WI38 (cell line): ENCODE measurements around the gene NAV3.

ENCODE experiments used
- H3K4me3 ChIP-seq: 2 replicates; pipeline ENCODE4 v1.5.1; 2011; ENCODE audit warnings: low read depth, mild to moderate bottlenecking, control low read depth, low read length
- CTCF ChIP-seq: IDR thresholded peaks from 2 replicates; pipeline ENCODE4 v1.5.1; 2012; ENCODE audit warnings: low read depth, mild to moderate bottlenecking, control low read depth, low read length

NAV3 gene

GRCh38 chr12:77968021-77968420 is 137.3 kb downstream of the NAV3 start:
- no peak for TF ChIP-seq CTCF

DNA sequence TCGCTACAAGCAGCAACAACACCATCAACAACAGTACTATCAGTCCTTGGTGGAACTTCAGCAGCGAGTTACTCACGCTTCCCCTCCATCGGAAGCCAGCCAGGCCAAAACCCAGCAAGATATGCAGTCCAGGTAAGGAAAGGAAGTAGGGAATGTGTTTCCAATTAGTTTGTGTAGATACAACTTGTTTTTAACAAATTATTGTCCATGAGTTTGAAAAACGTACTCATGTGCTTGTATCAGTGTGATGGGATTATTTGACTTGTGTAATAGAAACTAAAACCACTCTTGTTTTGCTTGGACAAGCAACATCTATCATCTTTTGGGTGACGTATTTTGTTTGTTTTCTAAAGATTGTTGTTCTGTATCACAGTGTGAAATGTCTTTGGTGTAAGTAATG is 137.9 kb downstream of the NAV3 start:
- TF ChIP-seq CTCF, result no peak
- no peak overlapping the region for H3K4me3 ChIP-seq

More at GRCh38 chr12:77968021-77968420, 137.3 kb downstream of the NAV3 start:
- no peak overlapping the region for H3K4me3 ChIP-seq

DNA sequence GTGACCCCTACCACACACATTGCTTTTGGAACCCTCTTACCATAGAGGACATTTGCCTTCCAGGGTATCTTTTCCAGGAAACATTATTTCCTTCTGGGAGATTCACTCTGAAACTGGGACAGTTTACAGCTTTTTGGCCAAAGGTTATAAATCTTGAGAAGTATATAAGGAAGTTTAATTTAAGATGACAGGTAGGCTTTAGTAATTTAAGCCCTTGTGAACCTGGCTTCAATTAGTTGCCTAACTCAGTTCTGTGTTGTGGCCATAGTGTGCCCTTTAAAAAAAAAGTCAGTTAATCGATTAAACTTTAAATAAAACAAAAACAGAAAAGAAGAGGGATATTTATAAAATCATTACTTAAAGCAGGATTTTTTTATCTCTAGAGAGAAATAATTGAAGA is 142.9 kb downstream of the NAV3 start:
- no peak overlapping the region for H3K4me3 ChIP-seq
- TF ChIP-seq CTCF, result no peak

GRCh38 chr12:77974645-77975044 is 144.0 kb downstream of the NAV3 start:
- TF ChIP-seq CTCF, result no peak
- no peak overlapping the region for H3K4me3 ChIP-seq

GRCh38 chr12:77979597-77980250 is 149.0 kb downstream of the NAV3 start:
- no peak overlapping the region for H3K4me3 ChIP-seq
- no peak for TF ChIP-seq CTCF

DNA sequence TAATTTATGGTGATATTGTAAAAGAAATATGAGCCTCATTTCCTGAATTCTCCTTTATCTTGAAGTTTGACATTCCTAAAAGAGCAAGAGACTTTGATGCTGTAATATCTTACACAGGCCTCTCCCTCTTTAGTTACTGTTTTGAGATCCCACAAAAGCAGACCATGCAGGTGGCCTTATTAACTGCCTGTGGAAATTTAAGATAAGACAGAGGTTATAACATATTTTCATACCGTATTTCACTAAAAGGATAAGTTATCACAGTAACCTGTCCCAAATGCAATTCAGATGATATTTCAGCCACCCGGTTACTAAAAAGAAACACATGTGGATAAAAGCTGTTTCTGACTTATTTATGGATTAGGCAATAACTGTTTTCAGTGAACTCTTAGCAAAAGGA is 150.1 kb downstream of the NAV3 start:
- no peak overlapping the region for H3K4me3 ChIP-seq
- no peak for TF ChIP-seq CTCF

DNA sequence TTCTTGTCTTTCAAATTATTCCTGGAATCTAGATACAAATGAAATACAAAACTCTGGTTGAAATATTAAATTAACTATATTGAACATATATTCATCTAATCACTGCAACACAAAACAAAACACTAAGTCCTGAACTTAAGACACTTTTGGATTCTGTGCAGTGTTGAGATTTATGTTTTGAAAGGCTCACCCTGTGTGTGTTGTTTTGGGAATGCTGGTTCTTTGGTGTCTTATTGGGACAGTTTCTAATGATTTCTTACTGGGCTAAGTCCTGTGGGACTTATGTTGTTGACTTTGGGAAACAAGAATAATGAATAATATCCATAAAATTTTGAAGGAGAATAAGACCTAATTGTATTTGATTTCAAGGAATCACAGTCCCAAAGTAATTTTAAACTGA is 153.2 kb downstream of the NAV3 start:
- no peak for TF ChIP-seq CTCF
- H3K4me3 ChIP-seq, result no peak overlapping the region
